NCI-H187 treated with DMSO at 0.1 percent for 48 hours (cell line): ENCODE measurements around the gene SMO.
"Not testable (repeated sequence)": the region's sequence is repeated elsewhere in the genome, so short reads cannot be mapped to it uniquely, and the experiment has no call there.

Source experiments
- DNase-seq: peaks from one replicate; lab custom pipeline; 2025; lab: John Stamatoyannopoulos, UW

The SMO gene

DNA sequence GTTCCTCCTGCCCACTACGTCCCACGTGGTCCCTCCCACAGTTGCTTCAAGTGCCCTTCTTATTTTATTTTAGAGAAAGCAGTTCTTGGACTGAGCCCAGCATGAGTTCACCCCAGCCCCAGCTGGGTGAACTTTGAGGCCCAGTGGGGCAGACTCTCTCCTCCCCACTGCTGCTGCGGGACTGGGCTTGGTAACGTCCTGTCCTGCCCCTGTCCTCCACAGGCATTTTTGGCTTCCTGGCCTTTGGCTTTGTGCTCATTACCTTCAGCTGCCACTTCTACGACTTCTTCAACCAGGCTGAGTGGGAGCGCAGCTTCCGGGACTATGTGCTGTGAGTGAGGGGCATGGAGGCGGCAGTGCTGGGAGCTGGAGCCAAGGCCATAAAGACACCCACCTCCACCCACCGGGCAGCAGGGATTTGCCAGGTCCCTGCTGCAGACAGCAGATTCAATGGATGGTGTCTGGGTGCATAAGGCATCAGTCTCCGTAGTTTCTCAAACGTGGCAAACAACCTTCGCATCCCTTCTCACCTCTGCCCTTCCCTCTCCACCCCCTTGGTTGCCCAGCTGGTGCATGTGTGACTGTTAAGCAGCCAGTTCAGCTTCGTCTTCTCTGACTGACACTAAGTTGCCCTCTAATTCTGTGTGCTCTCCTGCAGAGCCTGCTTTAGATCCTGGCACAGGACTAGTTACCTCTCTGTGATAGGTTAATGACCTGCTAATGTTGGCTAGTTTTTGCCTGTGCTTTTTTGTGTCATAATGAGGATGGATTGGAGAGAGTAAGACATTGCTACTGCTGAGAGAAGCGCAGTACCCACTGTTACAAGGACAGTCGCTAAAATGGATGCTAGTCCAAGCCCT, 20.9 kb downstream of the SMO start:
- DNase-seq, result no peak

DNA sequence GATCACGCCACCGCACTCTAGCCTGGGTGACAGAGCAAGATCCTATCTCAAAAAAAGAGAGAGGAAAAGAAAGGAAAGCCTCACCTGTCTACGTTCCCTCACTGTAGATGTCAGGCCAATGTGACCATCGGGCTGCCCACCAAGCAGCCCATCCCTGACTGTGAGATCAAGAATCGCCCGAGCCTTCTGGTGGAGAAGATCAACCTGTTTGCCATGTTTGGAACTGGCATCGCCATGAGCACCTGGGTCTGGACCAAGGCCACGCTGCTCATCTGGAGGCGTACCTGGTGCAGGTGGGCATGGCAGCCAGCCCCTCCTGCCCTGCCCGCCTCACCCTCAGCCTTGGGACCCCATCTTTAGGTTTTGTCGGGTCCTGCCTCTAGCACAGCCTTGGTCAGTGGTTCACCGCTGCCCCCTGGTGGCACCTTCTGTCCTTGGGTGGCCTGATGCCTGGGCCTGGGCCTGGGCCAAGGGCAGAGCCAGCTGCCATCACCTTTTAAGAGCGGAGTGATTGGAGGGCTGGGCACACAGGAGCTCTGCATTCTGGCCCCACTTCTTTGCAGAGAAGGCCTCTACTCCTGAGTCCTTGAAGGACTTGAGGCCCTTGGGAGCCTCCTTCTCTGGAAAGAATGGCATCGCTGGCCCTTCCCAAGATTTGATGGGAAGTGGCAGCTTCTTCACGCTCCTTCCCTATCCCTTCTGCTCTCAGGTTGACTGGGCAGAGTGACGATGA, 22.0 kb downstream of the SMO start:
- no peak for DNase-seq

DNA sequence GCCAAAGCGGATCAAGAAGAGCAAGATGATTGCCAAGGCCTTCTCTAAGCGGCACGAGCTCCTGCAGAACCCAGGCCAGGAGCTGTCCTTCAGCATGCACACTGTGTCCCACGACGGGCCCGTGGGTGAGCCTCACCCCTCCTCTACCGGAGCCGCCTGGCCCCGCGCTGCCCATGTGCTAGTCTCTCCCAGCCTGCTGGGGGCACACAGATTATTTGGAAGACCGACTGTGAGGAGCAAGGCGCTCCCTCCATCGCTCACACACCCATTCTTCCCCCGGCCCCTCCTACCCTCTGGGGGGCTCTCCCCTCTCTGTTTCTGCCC, 22.5 kb downstream of the SMO start:
- DNase-seq, result no peak

DNA sequence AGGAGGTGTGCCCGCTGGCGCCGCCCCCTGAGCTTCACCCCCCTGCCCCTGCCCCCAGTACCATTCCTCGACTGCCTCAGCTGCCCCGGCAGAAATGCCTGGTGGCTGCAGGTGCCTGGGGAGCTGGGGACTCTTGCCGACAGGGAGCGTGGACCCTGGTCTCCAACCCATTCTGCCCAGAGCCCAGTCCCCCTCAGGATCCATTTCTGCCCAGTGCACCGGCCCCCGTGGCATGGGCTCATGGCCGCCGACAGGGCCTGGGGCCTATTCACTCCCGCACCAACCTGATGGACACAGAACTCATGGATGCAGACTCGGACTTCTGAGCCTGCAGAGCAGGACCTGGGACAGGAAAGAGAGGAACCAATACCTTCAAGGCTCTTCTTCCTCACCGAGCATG, 23.7 kb downstream of the SMO start:
- no peak for DNase-seq

DNA sequence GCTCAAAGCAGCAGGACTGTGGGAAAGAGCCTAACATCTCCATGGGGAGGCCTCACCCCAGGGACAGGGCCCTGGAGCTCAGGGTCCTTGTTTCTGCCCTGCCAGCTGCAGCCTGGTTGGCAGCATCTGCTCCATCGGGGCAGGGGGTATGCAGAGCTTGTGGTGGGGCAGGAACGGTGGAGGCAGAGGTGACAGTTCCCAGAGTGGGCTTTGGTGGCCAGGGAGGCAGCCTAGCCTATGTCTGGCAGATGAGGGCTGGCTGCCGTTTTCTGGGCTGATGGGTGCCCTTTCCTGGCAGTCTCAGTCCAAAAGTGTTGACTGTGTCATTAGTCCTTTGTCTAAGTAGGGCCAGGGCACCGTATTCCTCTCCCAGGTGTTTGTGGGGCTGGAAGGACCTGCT, 24.2 kb downstream of the SMO start:
- no peak for DNase-seq

DNA sequence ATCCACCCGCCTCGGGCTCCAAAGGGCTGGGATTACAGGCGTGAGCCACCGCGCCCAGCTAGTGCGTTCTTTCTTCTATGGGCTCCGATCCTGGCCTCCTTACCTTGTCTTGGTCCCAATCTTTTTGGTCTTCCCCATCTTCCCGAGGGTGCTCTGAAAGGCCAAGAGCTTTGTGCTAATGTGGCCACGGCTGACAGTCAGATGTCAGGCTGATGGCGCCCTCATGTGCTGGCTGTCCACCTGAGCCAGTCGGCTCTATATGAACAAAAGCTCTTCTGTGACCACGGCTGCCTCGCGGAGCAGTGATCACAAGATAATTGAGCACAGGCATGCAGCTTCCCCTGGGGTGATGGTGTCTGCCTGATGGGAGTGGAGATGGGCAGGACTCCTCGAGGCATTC, 25.4 kb downstream of the SMO start:
- DNase-seq, result no peak

DNA sequence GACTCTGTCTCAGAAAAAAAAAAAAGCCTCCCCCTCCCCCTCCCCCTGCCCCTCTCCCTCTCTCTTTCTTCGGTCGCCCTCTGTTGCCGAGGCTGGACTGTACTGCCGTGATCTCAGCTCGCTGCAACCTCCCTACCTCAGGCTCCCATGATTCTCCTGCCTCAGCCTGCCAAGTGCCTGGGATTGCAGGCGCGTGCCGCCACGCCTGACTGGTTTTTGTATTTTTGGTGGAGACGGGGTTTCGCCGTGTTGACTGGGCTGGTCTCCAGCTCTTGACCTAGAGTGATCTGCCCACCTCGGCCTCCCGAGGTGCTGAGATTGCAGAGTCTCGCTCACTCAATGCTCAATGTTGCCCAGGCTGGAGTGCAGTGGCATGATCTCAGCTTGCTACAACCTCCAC, 27.3 kb downstream of the SMO start:
- not testable (repeated sequence) for DNase-seq

DNA sequence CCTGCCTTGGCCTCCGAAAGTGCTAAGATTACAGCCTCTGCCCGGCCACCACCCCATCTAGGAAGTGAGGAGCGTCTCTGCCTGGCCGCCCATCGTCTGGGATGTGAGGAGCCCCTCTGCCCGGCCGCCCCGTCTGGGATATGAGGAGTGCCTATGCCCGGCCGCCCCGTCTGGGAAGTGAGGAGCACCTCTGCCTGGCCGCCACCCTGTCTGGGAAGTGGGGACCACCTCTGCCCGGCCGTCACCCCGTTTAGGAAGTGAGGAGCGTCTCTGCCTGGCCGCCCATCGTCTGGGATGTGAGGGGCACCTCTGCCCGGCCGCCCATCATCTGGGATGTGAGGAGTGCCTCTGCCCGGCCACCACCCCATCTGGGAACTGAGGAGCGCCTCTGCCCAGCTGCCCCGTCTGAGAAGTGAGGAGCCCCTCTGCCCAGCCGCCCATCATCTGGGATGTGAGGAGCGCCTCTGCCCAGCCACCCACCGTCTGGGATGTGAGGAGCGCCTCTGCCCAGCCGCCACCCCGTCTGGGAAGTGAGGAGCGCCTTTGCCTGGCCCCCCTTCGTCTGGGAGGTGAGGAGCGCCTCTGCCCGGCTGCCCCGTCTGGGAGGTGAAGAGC, 27.8 kb downstream of the SMO start:
- DNase-seq, result not testable (repeated sequence)

DNA sequence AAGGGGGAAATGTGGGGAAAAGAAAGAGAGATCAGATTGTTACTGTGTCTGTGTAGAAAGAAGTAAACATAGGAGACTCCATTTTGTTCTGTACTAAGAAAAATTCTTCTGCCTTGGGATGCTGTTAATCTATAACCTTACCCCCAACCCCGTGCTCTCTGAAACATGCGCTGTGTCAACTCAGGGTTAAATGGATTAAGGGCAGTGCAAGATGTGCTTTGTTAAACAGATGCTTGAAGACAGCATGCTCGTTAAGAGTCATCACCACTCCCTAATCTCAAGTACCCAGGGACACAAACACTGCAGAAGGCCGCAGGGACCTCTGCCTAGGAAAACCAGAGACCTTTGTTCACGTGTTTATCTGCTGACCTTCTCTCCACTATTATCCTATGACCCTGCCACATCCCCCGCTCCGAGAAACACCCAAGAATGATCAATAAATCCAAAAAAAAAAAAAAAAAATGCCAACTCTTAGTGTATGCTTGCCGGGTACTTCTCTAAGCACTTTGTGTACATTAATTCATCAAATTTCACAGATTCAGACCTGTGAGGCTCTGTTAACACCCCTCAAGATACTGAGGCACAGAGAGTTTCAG, 28.5 kb downstream of the SMO start:
- DNase-seq, result not testable (repeated sequence)

DNA sequence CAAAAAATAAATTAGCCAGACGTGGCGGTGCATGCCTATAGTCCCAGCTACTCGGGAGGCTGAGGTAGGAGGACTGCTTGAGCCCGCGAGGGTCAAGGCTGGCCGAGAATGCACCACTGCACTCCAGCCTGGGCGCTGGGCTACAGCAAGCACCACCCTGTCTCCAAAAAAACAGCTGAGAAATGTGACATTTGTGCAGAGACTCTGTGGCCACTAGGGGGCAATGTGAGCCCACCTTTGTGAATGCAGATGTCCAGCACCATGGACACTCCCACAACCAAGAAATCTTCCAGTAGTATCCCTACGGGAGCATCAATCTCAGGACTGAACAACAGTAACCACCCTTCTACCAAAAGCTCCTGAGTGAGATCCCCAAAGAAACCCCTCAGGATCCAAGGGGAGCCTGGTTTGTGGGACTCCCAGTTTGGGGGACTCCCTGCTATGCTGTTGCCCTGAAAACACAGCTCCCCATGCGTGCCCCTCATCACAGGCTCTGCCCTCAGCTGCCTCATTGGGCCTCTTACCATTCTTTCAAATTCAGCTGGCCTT, 30.2 kb downstream of the SMO start:
- DNase-seq, result peak; percentile 35

DNA sequence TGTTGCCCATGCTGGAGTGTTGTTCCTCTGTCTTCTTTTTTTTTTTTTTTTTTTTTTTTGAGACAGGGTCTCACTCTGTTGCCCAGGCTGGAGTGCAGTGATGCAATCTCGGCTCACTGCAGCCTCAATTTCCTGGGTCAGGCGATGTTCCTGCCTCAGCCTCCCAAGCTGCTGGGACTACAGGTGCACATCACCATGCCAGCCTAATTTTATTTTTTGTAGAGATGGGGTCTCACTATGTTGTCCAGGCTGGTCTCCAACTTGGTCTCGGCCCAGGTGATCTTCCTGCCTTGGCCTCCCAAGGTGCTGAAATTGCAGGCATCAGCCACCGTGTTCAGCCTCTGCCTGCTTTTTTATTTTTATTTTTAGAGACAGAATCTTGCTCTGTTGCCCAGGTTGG, 30.7 kb downstream of the SMO start:
- DNase-seq, result not testable (repeated sequence)

DNA sequence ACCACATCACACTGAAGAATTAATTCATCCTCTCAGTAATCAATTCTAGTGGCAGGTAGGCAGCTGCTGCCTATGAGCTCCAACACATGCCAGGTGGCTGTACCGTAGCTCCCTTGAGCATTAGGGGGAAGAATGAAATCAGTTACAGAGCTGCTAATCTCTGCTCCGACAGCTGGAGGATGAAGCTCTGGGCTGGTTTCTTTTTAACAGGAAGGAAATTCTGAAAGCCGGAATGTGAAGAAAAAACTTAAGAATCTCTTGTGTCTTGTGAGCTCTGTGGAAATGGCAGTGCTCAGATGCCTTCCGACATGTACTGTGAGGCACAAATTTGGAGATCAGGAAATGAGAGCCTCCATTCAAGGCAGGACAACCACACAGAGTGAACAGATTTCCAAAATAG, 33.6 kb downstream of the SMO start:
- DNase-seq, result no peak

DNA sequence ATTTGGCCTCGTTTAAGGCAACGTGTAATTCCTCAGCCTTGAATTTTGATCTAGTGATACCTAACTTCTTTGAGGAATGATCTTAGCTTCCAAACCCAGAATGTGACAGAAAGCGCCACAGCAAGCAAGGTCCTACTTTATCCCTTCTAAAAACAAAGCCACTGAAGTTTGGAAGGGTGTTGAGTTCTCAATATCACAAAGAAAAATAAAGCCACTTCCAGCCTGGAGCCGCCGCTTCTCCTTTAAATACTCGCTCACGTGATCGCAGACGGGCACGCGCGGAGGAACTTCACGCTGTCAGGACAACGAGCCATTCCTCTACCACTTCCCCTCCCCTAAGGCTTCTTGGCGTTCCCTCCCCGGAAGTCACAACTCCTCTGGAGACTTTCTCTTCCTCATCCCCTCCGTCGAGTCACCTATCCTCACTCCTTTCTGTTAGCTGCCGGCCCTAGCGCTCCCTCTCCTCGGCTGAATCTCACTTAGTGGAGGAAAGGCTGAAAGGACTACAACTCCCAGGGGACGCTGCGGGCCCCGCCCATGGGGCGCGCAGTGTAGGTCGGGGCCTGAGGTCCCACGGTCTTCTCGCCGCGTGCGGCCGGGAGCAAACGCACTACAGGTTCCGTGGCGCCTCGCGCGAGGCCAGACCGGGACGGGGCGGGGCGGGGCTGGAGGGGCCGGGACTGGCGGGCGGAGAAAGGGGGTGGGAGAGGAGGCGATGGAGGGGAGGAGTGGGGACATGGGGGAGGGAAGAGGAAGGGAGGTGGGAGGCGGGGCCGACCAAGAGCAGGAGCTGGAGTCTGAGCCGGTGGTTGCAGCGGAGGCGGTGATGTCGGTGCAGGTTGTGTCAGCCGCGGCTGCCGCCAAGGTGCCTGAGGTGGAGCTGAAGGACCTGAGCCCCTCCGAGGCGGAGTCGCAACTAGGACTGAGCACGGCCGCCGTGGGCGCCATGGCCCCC, 36.1 kb downstream of the SMO start, which contains the start of gene AHCYL2:
TSS of gene AHCYL2 (plus strand) at position 780 of the 955 bp plus-strand sequence.
- DNase-seq, result peak; percentile 99

DNA sequence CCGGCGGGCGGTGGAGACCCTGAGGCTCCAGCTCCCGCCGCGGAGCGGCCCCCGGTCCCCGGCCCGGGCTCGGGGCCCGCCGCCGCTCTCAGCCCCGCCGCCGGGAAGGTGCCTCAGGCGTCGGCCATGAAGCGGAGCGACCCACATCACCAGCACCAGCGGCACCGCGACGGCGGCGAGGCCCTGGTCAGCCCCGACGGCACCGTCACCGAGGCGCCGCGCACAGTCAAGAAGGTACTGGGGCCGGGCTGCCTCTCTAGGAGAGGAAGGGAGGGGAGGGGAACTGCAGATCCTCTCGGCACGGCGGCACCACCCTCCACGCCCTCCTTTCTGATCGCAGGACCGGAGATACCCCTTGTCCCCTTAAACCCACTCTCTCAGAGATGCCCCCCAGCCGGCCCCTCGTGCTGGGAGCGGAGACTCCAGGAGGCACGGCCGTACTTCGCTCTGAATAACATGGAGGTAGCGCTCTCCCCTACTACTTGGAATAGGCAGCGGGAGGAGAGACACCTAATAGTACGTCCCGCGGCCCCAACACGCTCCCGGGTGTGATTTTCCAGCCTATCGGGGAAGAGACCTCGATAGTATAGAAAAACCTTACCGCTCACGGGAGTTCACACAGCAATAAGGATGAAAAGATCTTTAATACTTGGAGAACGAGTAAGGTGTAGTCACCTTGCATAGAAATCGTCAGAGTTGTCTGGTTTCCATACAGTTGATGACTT, 36.9 kb downstream of the SMO start:
- no peak for DNase-seq

DNA sequence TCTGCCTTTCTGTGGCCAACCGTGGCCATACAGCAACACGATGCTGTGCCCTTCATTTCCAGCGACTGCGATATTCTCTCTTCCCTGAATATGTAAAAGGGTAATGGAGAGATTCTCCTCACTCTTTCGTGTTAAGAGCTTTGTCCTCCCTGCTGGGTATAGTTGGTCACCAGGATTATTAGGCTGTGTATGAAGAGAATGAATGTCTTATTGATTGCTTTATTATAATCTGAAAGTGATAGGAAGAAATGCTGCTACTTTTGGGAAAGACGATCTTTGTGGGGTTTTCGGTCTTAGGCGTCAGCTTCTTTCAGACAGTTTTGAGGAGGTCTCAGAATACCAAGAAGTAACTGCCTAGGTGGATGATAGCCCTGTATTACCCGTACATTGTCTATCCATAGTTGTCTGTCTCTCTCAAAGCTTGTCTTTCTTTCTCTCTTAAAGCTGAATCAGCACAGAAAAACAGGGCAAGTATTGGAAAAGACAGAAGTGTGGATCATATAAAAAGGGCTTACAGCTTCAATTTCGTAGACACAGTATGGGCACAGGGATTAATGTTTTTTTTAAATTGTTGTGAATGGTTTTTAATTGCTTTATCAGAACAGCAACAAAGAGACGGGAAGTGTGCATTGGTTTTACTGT, 37.6 kb downstream of the SMO start:
- DNase-seq, result no peak

DNA sequence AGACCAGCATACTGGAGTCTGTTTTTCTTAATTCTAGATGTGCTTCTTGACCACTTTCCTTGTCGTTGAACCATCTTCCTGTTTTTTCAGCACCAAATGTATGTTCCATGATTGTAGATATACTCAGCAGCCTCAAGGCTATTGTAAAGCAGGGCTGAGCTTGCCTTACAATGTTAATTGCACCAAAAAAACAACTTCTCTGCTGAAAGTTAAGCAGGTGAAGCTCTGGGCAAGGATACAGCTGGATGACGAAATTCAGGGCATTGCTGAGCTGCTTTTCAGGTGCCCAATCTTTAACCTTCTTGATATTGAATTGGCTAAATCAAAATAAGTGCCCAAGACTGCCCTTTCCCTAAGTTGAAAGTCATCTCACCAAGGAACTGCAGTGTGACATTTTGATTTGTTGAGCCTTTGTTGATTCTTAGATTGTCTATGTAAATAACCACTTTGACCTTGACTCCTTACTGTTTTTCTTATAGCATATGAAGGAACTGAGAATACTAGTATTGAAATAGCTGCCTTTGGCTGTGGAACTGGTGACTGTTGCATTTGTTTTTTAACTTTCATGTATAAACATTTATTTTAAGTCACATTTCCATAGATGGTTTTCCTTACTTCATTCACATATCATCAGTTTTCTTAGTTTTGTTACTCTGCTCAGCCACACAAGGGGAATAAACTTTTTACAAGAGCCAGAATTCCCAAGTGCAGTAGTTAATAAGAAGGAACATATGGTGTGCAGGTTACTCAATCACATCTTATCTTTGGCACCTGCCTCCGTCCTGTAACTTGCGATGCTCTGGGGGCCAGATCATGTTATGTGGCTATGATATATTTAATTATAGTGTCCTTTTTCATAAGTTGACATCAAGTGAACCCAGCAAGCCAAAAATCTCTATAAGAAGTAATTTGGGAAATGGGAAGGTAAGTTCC, 39.5 kb downstream of the SMO start:
- DNase-seq, result no peak

DNA sequence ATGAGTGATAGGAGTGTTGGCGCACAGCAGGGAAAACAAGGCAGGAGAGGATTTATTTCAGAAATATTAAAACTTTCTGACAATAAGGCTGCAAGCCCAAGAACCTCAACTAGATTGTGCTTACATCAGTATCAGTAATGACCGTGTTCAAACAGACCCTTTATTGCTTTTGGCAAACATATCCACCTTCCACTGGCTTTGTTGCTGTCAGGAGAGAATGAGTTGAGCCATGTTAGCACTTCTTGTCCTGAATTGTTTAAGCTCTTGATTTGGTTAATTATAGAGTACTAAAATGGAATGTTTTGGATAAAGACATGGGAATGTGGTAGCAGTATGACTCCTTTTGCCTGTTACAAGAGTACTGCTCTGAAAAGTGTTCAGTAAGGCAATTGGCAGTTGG, 40.2 kb downstream of the SMO start:
- DNase-seq, result no peak

DNA sequence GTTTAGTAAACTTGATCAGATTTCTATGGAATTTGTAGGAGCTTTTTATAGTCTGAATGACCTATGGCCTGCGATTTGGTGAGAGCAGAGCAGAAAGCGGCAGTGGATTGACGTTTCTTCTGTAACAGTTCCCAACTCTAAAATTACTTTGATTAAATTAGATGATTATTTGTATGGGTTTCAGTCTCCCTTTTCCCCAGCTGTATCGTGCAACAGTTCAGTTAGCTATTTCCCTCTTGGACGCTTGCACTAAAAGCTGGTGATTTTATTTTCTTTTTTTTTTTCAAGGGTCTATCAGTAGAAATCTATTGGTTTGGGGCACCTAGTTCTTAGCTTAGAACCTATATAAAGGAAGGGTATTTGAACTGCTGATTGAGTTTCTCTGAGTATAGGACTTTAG, 43.2 kb downstream of the SMO start:
- DNase-seq, result no peak

DNA sequence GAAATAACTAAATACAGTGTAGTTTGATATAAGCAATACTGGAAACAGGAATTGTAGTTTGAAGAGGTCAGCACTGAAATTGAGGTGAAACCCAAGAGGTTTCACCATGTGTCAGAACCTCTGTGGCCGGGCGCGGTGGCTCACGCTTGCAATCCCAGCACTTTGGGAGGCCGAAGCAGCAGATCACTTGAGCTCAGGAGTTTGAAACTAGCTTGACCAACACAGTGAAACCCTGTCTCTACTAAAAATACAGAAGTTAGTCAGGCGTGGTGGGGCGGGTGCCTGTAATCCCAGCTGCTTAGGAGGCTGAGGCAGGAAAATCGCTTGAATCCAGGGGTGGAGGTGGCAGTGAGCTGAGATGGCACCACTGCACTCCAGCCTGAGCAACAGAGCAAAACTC, 50.1 kb downstream of the SMO start:
- no peak for DNase-seq
